K562 (cell line): ENCODE results near the gene TUBB4B. TPM values are rescaled to one million over a fixed set of nuclear protein-coding genes. Genes with fewer than 3 reads are reported as not detected.
A peak's percentile ranks its signal among the peaks of the same experiment; 100 is the strongest.

Source experiments
- BRCA1 ChIP-seq, 2 experiments: fragments of 450-650 bp in 1 of 2; sonication (generic) in 1 of 2; formaldehyde crosslinking in 1 of 2; IDR thresholded peaks; 2 replicates each; pipeline versions ENCODE4 v1.5.0 to v1.6.1; 2017 to 2020; ENCODE audit warnings: mild to moderate bottlenecking in 1 of 2, missing genetic modification reagents in 1 of 2
- CHD2 ChIP-seq: IDR thresholded peaks from 2 replicates; pipeline ENCODE4 v1.6.1; 2011; ENCODE audit warnings: low read depth, low read length
- DMBX1 ChIP-seq: fragments of 250-450 bp; sonication (Bioruptor Pico); IDR thresholded peaks from 2 replicates; pipeline ENCODE4 v1.8.0; 2022; ENCODE audit warnings: inconsistent platforms, mild to moderate bottlenecking, moderate library complexity, borderline replicate concordance
- ETS1 ChIP-seq: conservative IDR thresholded peaks from 2 replicates; pipeline ENCODE4 v1.6.1; 2011; ENCODE audit warnings: low read depth, mild to moderate bottlenecking, low read length; ENCODE audit not compliant: control insufficient read depth
- EZH2 ChIP-seq: IDR thresholded peaks from 2 replicates; pipeline ENCODE4 v1.6.1; 2012; ENCODE audit warnings: low read depth, mild to moderate bottlenecking, inconsistent platforms, low read length, borderline replicate concordance
- FOXA3 ChIP-seq, 2 experiments: fragments of 450-650 bp in 1 of 2; sonication (generic) in 1 of 2; formaldehyde crosslinking; IDR thresholded peaks in 1 of 2; conservative IDR thresholded peaks in 1 of 2; 2 replicates each; pipeline versions ENCODE4 v1.4.0 to v1.8.0; 2020 to 2022; ENCODE audit warnings: mild to moderate bottlenecking in 2 of 2, missing genetic modification reagents in 1 of 2
- GATAD2B ChIP-seq: fragments of 450-650 bp; IDR thresholded peaks from 2 replicates; pipeline ENCODE4 v1.6.1; 2017; ENCODE audit warnings: mild to moderate bottlenecking, borderline replicate concordance
- HCFC1 ChIP-seq: IDR thresholded peaks from 2 replicates; pipeline ENCODE4 v1.6.1; 2012; ENCODE audit warnings: low read depth, low read length, improper control_type of control experiment
- HIVEP1 ChIP-seq: fragments of 250-450 bp; sonication (Bioruptor Pico); IDR thresholded peaks from 2 replicates; pipeline ENCODE4 v1.4.0; 2020; ENCODE audit warnings: mild to moderate bottlenecking
- KLF1 ChIP-seq: fragments of 450-650 bp; IDR thresholded peaks from 2 replicates; pipeline ENCODE4 v1.6.1; 2016; ENCODE audit warnings: missing genetic modification characterization, missing compliant biosample characterization
- MEF2D ChIP-seq: conservative IDR thresholded peaks from 2 replicates; pipeline ENCODE4 v1.6.1; 2016; ENCODE audit warnings: low read depth, missing genetic modification characterization, missing compliant biosample characterization
- PHF20 ChIP-seq: fragments of 450-650 bp; IDR thresholded peaks from 2 replicates; pipeline ENCODE4 v1.6.1; 2018; ENCODE audit not compliant: partially characterized antibody
- PKNOX1 ChIP-seq: fragments of 450-650 bp; IDR thresholded peaks from 2 replicates; pipeline ENCODE4 v1.6.1; 2016
- PRMT5 ChIP-seq: sonication (generic); formaldehyde crosslinking; IDR thresholded peaks from 2 replicates; pipeline ENCODE4 v1.5.0; 2020; ENCODE audit warnings: missing genetic modification reagents
- RBFOX2 ChIP-seq: fragments of 200-400 bp; formaldehyde crosslinking; IDR thresholded peaks from 2 replicates; pipeline ENCODE4 v1.6.1; 2017; ENCODE audit warnings: low read depth, mild to moderate bottlenecking, low read length, moderate library complexity
- RBM15 ChIP-seq: fragments of 200-400 bp; formaldehyde crosslinking; IDR thresholded peaks from 2 replicates; pipeline ENCODE4 v1.6.1; 2018; ENCODE audit warnings: mild to moderate bottlenecking, low read length, moderate library complexity; ENCODE audit not compliant: insufficient read depth
- SAFB2 ChIP-seq: fragments of 200-400 bp; formaldehyde crosslinking; IDR thresholded peaks from 2 replicates; pipeline ENCODE4 v1.6.1; 2018; ENCODE audit warnings: borderline replicate concordance, low read length, low read depth, moderate library complexity; ENCODE audit not compliant: severe bottlenecking
- SRSF7 ChIP-seq: fragments of 200-400 bp; formaldehyde crosslinking; optimal IDR thresholded peaks from 2 replicates; pipeline ENCODE3; 2017; ENCODE audit warnings: mild to moderate bottlenecking, low read depth, low read length
- TOE1 ChIP-seq, 2 experiments: fragments of 450-650 bp in 1 of 2; sonication (generic) in 1 of 2; formaldehyde crosslinking in 1 of 2; IDR thresholded peaks; 2 replicates each; pipeline versions ENCODE4 v1.7.1 to v1.8.0; 2016 to 2022; ENCODE audit warnings: borderline replicate concordance in 2 of 2, mild to moderate bottlenecking in 2 of 2, antibody characterized with exemption in 1 of 2, inconsistent platforms in 1 of 2, low read depth in 1 of 2, missing genetic modification reagents in 1 of 2, moderate library complexity in 1 of 2
- XRCC3 ChIP-seq: fragments of 450-650 bp; IDR thresholded peaks from 2 replicates; pipeline ENCODE4 v1.6.1; 2017; ENCODE audit warnings: mild to moderate bottlenecking, moderate library complexity
- ZBTB1 ChIP-seq: sonication (generic); formaldehyde crosslinking; IDR thresholded peaks from 2 replicates; pipeline ENCODE4 v1.8.1; 2023; ENCODE audit warnings: missing genetic modification reagents, low read depth, mild to moderate bottlenecking, borderline replicate concordance
- ZC3H11A ChIP-seq: IDR thresholded peaks from 2 replicates; pipeline ENCODE4 v1.6.1; 2012; ENCODE audit warnings: low read depth, low read length, improper control_type of control experiment
- ZFP1 ChIP-seq: fragments of 450-650 bp; formaldehyde crosslinking; IDR thresholded peaks from 2 replicates; pipeline ENCODE4 v1.4.0; 2020; ENCODE audit warnings: mild to moderate bottlenecking, mixed read lengths
- ZNF398 ChIP-seq: fragments of 250-450 bp; sonication (Bioruptor Pico); IDR thresholded peaks from 2 replicates; pipeline ENCODE4 v1.8.0; 2021; ENCODE audit warnings: moderate library complexity, mild to moderate bottlenecking, inconsistent platforms
- polyA plus RNA-seq, 8 experiments: library from polyadenylated mRNA; depleted of rRNA in 4 of 8; stranded (reverse) in 5 of 8; unstranded in 3 of 8; fragments of >200 nt; fragmentation: Nextera tagmentation in 2 of 8; fragmentation: Illumina TruSeq in 1 of 8; extraction: Ambion mirVana in 2 of 8; extraction: Trizol in 1 of 8; gene quantifications; 2 replicates each; pipeline versions ENCODE4 v1.2.1 to v1.2.3, GENCODE V29; 2011 to 2014; ENCODE audit warnings: inconsistent platforms in 1 of 8, missing spikeins in 1 of 8
- total RNA-seq, 7 experiments: library from RNA; depleted of rRNA in 6 of 7; stranded (reverse); fragments of >200 nt in 6 of 7; fragmentation: Illumina TruSeq in 2 of 7; extraction: Trizol in 2 of 7; gene quantifications; 2 replicates each; pipeline versions ENCODE4 v1.2.1 to v1.2.3, GENCODE V29; 2011 to 2021; ENCODE audit warnings: low replicate concordance in 1 of 7

TUBB4B gene
- total and polyA plus RNA-seq, 9 of the 15 experiments (the other 6 are each of a cell fraction or from before 2014, with no cell fraction given) = 24.1 to 443 (median 268) TPM

- TF ChIP-seq PKNOX1 (no peak), HCFC1 (peak; percentile 86), ZC3H11A (no peak), DMBX1 (no peak), XRCC3 (no peak), GATAD2B (peak; percentile 74), ETS1 (peak; percentile 80; the same call in 1 of the 2 replicates), ZBTB1 (CRISPR knock-in tag) (no peak), ZFP1 (CRISPR knock-in tag) (no peak), MEF2D (tag) (no peak), FOXA3 (CRISPR knock-in tag; conservative IDR thresholded peaks at IDR 0.05 in 1 of 2, IDR thresholded peaks at IDR 0.05 in 1 of 2) (no peak), TOE1 (IDR thresholded peaks at IDR 0.05; ENCODE audit: borderline replicate concordance) (no peak), TOE1 (CRISPR knock-in tag; IDR thresholded peaks at IDR 0.05; ENCODE audit: borderline replicate concordance, low read depth) (no peak), PRMT5 (CRISPR knock-in tag) (no peak), SAFB2 (no peak), HIVEP1 (CRISPR knock-in tag) (no peak), CHD2 (no peak), SRSF7 (no peak), RBFOX2 (peak; percentile 94), EZH2 (no peak), PHF20 (peak; percentile 99), RBM15 (no peak), BRCA1 (IDR thresholded peaks at IDR 0.05) (no peak), BRCA1 (CRISPR knock-in tag; IDR thresholded peaks at IDR 0.05) (no peak), ZNF398 (no peak), KLF1 (tag) (peak; percentile 76)
Observed at GRCh38 chr9:137205126-137206069, 35.7 kb upstream of the TUBB4B start, which contains the start of the genes NDOR1 and TMEM203 (continued).
